T-cell (primary cell): ENCODE results near the gene GGACT. TPM values are rescaled to one million over a fixed set of nuclear protein-coding genes. Genes with fewer than 3 reads are reported as not detected.

ENCODE experiments used
- ATAC-seq, 4 experiments: fragments of 200-7000 bp in 3 of 4; fragments of 150-1000 bp in 1 of 4; cut with Tn5 transposase; replicated peaks in 1 of 4; 1 replicate in 3 of 4; 2 replicates in 1 of 4; pipeline ENCODE4 v1.10.0; 2021; ENCODE audit warnings: moderate library complexity in 3 of 4, mild to moderate bottlenecking in 2 of 4, moderate number of reproducible peaks in 1 of 4
- CTCF ChIA-PET, 2 donors: fragments of 300-600 bp; sonication (Branson Sonifier 250); formaldehyde crosslinking; loops; one replicate each; lab custom pipeline; 2022; ENCODE audit warnings: antibody characterized with exemption in 2 of 2; lab: Charles Lee
- POLR2A ChIA-PET, 2 donors: fragments of 300-600 bp; sonication (Branson Sonifier 250); formaldehyde crosslinking; loops; one replicate each; lab custom pipeline; 2022; ENCODE audit warnings: antibody characterized with exemption in 2 of 2; lab: Charles Lee
- DNase-seq, 35 experiments: peaks; one replicate each; pipeline versions ENCODE4 v3.0.0 to v3.0.0-alpha.2; 2013 to 2023
- H3K27ac ChIP-seq: one replicate; pipeline ENCODE4 v1.5.1; 2013; ENCODE audit warnings: low read length
- H3K27me3 ChIP-seq, 2 experiments: replicated peaks in 1 of 2; 1 replicate in 1 of 2; 2 replicates in 1 of 2; pipeline versions ENCODE4 v1.6.1 to v1.7.0; 2013; ENCODE audit warnings: low read length in 1 of 2, mixed read lengths in 1 of 2; ENCODE audit not compliant: control insufficient read depth in 2 of 2, insufficient read depth in 2 of 2; ENCODE audit errors: extremely low read depth in 1 of 2
- H3K36me3 ChIP-seq, 2 donors: 1 replicate in 1 of 2; 2 replicates in 1 of 2; pipeline versions ENCODE4 v1.6.1 to v1.7.0; 2013; ENCODE audit warnings: low read length in 1 of 2; ENCODE audit not compliant: control insufficient read depth in 2 of 2, insufficient read depth in 1 of 2; ENCODE audit errors: extremely low read depth in 1 of 2
- H3K4me1 ChIP-seq, 2 experiments: 1 replicate in 1 of 2; 2 replicates in 1 of 2; pipeline versions ENCODE4 v1.6.1 to v1.7.0; 2013; ENCODE audit warnings: low read length in 2 of 2, mixed read lengths in 1 of 2; ENCODE audit not compliant: insufficient read depth in 2 of 2, control insufficient read depth in 1 of 2; ENCODE audit errors: extremely low read depth in 1 of 2
- H3K4me3 ChIP-seq, 2 donors: 1 replicate in 1 of 2; 2 replicates in 1 of 2; pipeline versions ENCODE4 v1.5.1 to v1.7.0; 2013; ENCODE audit warnings: mild to moderate bottlenecking in 2 of 2, low read length in 1 of 2, moderate library complexity in 1 of 2; ENCODE audit not compliant: control insufficient read depth in 1 of 2; ENCODE audit errors: extremely low read depth in 1 of 2
- H3K9me3 ChIP-seq: 2 replicates; pipeline ENCODE4 v1.7.0; 2013
- H3K27ac Mint-ChIP-seq, 2 donors: one replicate each; pipeline ENCODE4 v1.8.0; 2020 to 2021; ENCODE audit warnings: mild to moderate bottlenecking in 2 of 2, mixed read lengths in 2 of 2
- H3K27me3 Mint-ChIP-seq, 2 donors: one replicate each; pipeline ENCODE4 v1.8.0; 2021 to 2022; ENCODE audit warnings: mixed read lengths in 2 of 2
- H3K36me3 Mint-ChIP-seq: one replicate; pipeline ENCODE4 v1.8.0; 2021; ENCODE audit warnings: mixed read lengths
- H3K4me1 Mint-ChIP-seq, 3 donors: one replicate each; pipeline ENCODE4 v1.8.0; 2020 to 2022; ENCODE audit warnings: mixed read lengths in 3 of 3, mild to moderate bottlenecking in 1 of 3
- H3K4me3 Mint-ChIP-seq, 3 donors: one replicate each; pipeline ENCODE4 v1.8.0; 2020 to 2022; ENCODE audit warnings: mild to moderate bottlenecking in 3 of 3, mixed read lengths in 3 of 3, moderate library complexity in 3 of 3
- H3K9me3 Mint-ChIP-seq, 3 donors: one replicate each; pipeline ENCODE4 v1.8.0; 2020 to 2022; ENCODE audit warnings: mixed read lengths in 3 of 3
- WGBS: methylation state at CpG from one replicate; pipeline ENCODE4 v1.1.5; 2013; ENCODE audit warnings: missing lambda C conversion rate; ENCODE audit not compliant: insufficient coverage; 5-methylcytosine and 5-hydroxymethylcytosine counted together
- total RNA-seq, 35 experiments: library from RNA in 6 of 35; stranded (reverse) in 6 of 35; fragments of 120-200 nt in 1 of 35; gene quantifications; one replicate each; pipeline versions ENCODE4 v1.2.1 to v1.2.4 and lab custom pipeline; 2013 to 2026

GGACT gene
- total RNA-seq, 5 donors from 2014 or later (not counting 1 experiment from before 2014, with no cell fraction given), result 4.4 to 7.9 (median 6.4) TPM

- 96% methylated on average over 12 of the region's 13 CpGs for WGBS
- Histone ChIP-seq H3K4me3 (no peak overlapping the region), H3K27ac (no peak overlapping the region), H3K27me3 (no peaks in the 10 kb centered on the region), H3K4me1 (peaks cover 0 to 16% of the 10 kb centered on the region in 2 experiments), H3K9me3 (no peaks in the 10 kb centered on the region), H3K36me3 (peaks cover 0 to 3% of the 10 kb centered on the region in 2 donors)
- no peak for ATAC-seq
- Mint-ChIP-seq H3K4me1 (peaks cover 28 to 38% (median 31%) of the 10 kb centered on the region in 3 donors), H3K27me3 (no peaks in the 10 kb centered on the region), H3K9me3 (no peaks in the 10 kb centered on the region), H3K36me3 (peaks cover 26% of the 10 kb centered on the region), H3K27ac (no peak overlapping the region), H3K4me3 (peak overlapping the region in 1 of 3 donors; percentile 59)
- DNase-seq, result no peak
- ChIA-PET CTCF (no interaction called here), POLR2A (interaction anchor here in 1 of 2 donors (0.5 kb wide), 1 partner anchor 539 kb away, joined by 8 read pairs; no protein-coding TSS in a partner anchor)
Measured at GRCh38 chr13:100536643-100537180, 51.9 kb downstream of the GGACT start.

GRCh38 chr13:100535426-100536135 lies 53.0 kb downstream of the GGACT start:
- H3K27ac ChIP-seq, result no peak overlapping the region
- CTCF ChIA-PET, result no interaction called here
- peaks cover 0 to 3% of the 10 kb centered on the region in 2 donors for H3K36me3 ChIP-seq
- ATAC-seq (no peak), DNase-seq (no peak)
- peaks cover 27% of the 10 kb centered on the region for H3K36me3 Mint-ChIP-seq
- H3K27me3 Mint-ChIP-seq, result no peaks in the 10 kb centered on the region
- WGBS, result 98% methylated on average over 10 of the region's 16 CpGs
- peaks cover 28 to 38% (median 30%) of the 10 kb centered on the region in 3 donors for H3K4me1 Mint-ChIP-seq
- no peaks in the 10 kb centered on the region for H3K27me3 ChIP-seq
- peaks cover 0 to 2% (median 0%) of the 10 kb centered on the region in 3 donors for H3K9me3 Mint-ChIP-seq
- H3K27ac Mint-ChIP-seq, result no peak overlapping the region
- no peaks in the 10 kb centered on the region for H3K9me3 ChIP-seq
- no peak overlapping the region for H3K4me3 ChIP-seq
- H3K4me1 ChIP-seq, result peaks cover 0 to 16% of the 10 kb centered on the region in 2 experiments
- POLR2A ChIA-PET, result no interaction called here
- no peak overlapping the region for H3K4me3 Mint-ChIP-seq

GRCh38 chr13:100534911-100535310 lies 53.7 kb downstream of the GGACT start:
- Histone ChIP-seq H3K27ac (no peak overlapping the region), H3K36me3 (peaks cover 0 to 3% of the 10 kb centered on the region in 2 donors), H3K9me3 (no peaks in the 10 kb centered on the region), H3K4me3 (no peak overlapping the region), H3K4me1 (peaks cover 0 to 16% of the 10 kb centered on the region in 2 experiments), H3K27me3 (no peaks in the 10 kb centered on the region)
- CTCF ChIA-PET, result no interaction called here
- ATAC-seq (no peak), DNase-seq (no peak)
- Mint-ChIP-seq H3K36me3 (peaks cover 29% of the 10 kb centered on the region), H3K4me1 (peaks cover 28 to 32% (median 28%) of the 10 kb centered on the region in 3 donors), H3K27me3 (no peaks in the 10 kb centered on the region), H3K9me3 (peaks cover 0 to 2% (median 0%) of the 10 kb centered on the region in 3 donors), H3K27ac (no peak overlapping the region), H3K4me3 (no peak overlapping the region)
- POLR2A ChIA-PET, result no interaction called here
- WGBS, result 92% methylated on average over 6 of the region's 6 CpGs

GRCh38 chr13:100534147-100534843 lies 54.3 kb downstream of the GGACT start:
- H3K4me1 Mint-ChIP-seq, result peaks cover 26 to 29% (median 26%) of the 10 kb centered on the region in 3 donors
- H3K36me3 ChIP-seq, result peaks cover 0 to 3% of the 10 kb centered on the region in 2 donors
- no peak for ATAC-seq
- no peak for DNase-seq
- H3K27ac ChIP-seq, result no peak overlapping the region
- H3K27me3 ChIP-seq, result no peaks in the 10 kb centered on the region
- H3K27ac Mint-ChIP-seq, result no peak overlapping the region
- H3K4me3 ChIP-seq, result no peak overlapping the region
- no peak overlapping the region for H3K4me3 Mint-ChIP-seq
- H3K4me1 ChIP-seq, result peaks cover 0 to 16% of the 10 kb centered on the region in 2 experiments
- WGBS, result 92% methylated on average over 12 of the region's 13 CpGs
- ChIA-PET POLR2A (no interaction called here), CTCF (no interaction called here)
- no peaks in the 10 kb centered on the region for H3K9me3 ChIP-seq
- H3K27me3 Mint-ChIP-seq, result no peaks in the 10 kb centered on the region
- H3K9me3 Mint-ChIP-seq, result peaks cover 0 to 2% (median 0%) of the 10 kb centered on the region in 3 donors
- peaks cover 34% of the 10 kb centered on the region for H3K36me3 Mint-ChIP-seq

GRCh38 chr13:100533588-100534041 lies 55.0 kb downstream of the GGACT start:
- no peaks in the 10 kb centered on the region for H3K27me3 ChIP-seq
- H3K27ac Mint-ChIP-seq, result no peak overlapping the region
- H3K9me3 ChIP-seq, result no peaks in the 10 kb centered on the region
- H3K27me3 Mint-ChIP-seq, result no peaks in the 10 kb centered on the region
- CTCF ChIA-PET, result no interaction called here
- peaks cover 40% of the 10 kb centered on the region for H3K36me3 Mint-ChIP-seq
- DNase-seq (no peak), ATAC-seq (no peak)
- POLR2A ChIA-PET, result no interaction called here
- H3K36me3 ChIP-seq, result peaks cover 0 to 3% of the 10 kb centered on the region in 2 donors
- peaks cover 0 to 2% (median 0%) of the 10 kb centered on the region in 3 donors for H3K9me3 Mint-ChIP-seq
- no peak overlapping the region for H3K4me3 ChIP-seq
- H3K4me1 ChIP-seq, result peaks cover 0 to 16% of the 10 kb centered on the region in 2 experiments
- WGBS, result 97% methylated on average over 16 of the region's 19 CpGs
- no peak overlapping the region for H3K27ac ChIP-seq
- peaks cover 19 to 22% (median 19%) of the 10 kb centered on the region in 3 donors for H3K4me1 Mint-ChIP-seq
- H3K4me3 Mint-ChIP-seq, result no peak overlapping the region

GRCh38 chr13:100532836-100533435 lies 55.7 kb downstream of the GGACT start:
- Histone ChIP-seq H3K36me3 (peaks cover 0 to 3% of the 10 kb centered on the region in 2 donors), H3K27ac (no peak overlapping the region), H3K4me3 (no peak overlapping the region), H3K27me3 (no peaks in the 10 kb centered on the region), H3K9me3 (no peaks in the 10 kb centered on the region), H3K4me1 (peaks cover 0 to 14% of the 10 kb centered on the region in 2 experiments)
- H3K27me3 Mint-ChIP-seq, result no peaks in the 10 kb centered on the region
- no peak for ATAC-seq
- peaks cover 12 to 15% (median 12%) of the 10 kb centered on the region in 3 donors for H3K4me1 Mint-ChIP-seq
- 95% methylated on average over 11 of the region's 14 CpGs for WGBS
- no peak overlapping the region for H3K27ac Mint-ChIP-seq
- DNase-seq, result no peak
- peaks cover 0 to 2% (median 0%) of the 10 kb centered on the region in 3 donors for H3K9me3 Mint-ChIP-seq
- H3K4me3 Mint-ChIP-seq, result no peak overlapping the region
- peaks cover 47% of the 10 kb centered on the region for H3K36me3 Mint-ChIP-seq
- ChIA-PET POLR2A (no interaction called here), CTCF (no interaction called here)
